Measurements from ENCODE around the gene AFM. TPM values are rescaled to one million over a fixed set of nuclear protein-coding genes. Genes with fewer than 3 reads are reported as not detected.

AFM gene
- total RNA-seq, 1 experiment from 2014 or later = not detected

- H2BK12ac ChIP-seq (ENCODE audit: insufficient read length, low read depth, low read length) = no peak overlapping the region
- H3K4me2 ChIP-seq (ENCODE audit: insufficient read depth, insufficient read length, low read length) = no peak overlapping the region
- H3K14ac ChIP-seq (ENCODE audit: insufficient read depth, low read length) = no peak overlapping the region
- H3K4me3 Mint-ChIP-seq = no peak overlapping the region
- H3K27ac ChIP-seq (ENCODE audit: insufficient read length, low read depth, low read length) = no peak overlapping the region
- H3T11ph ChIP-seq (ENCODE audit: low read length) = no peak overlapping the region
- no peak overlapping the region for H4K5ac ChIP-seq (ENCODE audit: insufficient read length, low read depth, low read length)
- no peak overlapping the region for H3K4ac ChIP-seq (ENCODE audit: low read depth, low read length)
- TF ChIP-seq CTCF (conservative IDR thresholded peaks at IDR 0.05) = no peak
- no peak overlapping the region for H2BK20ac ChIP-seq (ENCODE audit: low read depth, low read length, poor library complexity, severe bottlenecking)
- peaks cover 3% of the 10 kb centered on the region; the same call in 1 of the 2 replicates for H3K4me1 ChIP-seq (ENCODE audit: insufficient read depth, low read length)
- H3K9me3 Mint-ChIP-seq = no peaks in the 10 kb centered on the region
- H3K36me3 Mint-ChIP-seq (ENCODE audit: insufficient read depth in 1 of 3, low read depth in 3 of 3) = no peaks in the 10 kb centered on the region
- H3K9ac ChIP-seq (ENCODE audit: extremely low read depth, insufficient read length, low read length) = no peak overlapping the region
- no peak overlapping the region for H2AFZ ChIP-seq (ENCODE audit: low read length)
- H3K27me3 Mint-ChIP-seq (ENCODE audit: low read depth) = no peaks in the 10 kb centered on the region
- no peaks in the 10 kb centered on the region for H3K9me3 ChIP-seq (ENCODE audit: control insufficient read depth, low read depth, low read length)
- DNase-seq = no peak
- H3K23ac ChIP-seq (ENCODE audit: insufficient read length, low read depth, low read length) = no peak overlapping the region
- no peak overlapping the region for H4K8ac ChIP-seq (replicated peaks; ENCODE audit: insufficient read length, low read depth, low read length)
- H3K18ac ChIP-seq (ENCODE audit: insufficient read length, low read depth, low read length) = no peak overlapping the region
- H4K20me1 ChIP-seq (ENCODE audit: control insufficient read depth, insufficient read depth, insufficient read length) = no peaks in the 10 kb centered on the region
- H2BK120ac ChIP-seq (ENCODE audit: low read depth, low read length, poor library complexity, severe bottlenecking) = no peak overlapping the region
- no peak overlapping the region for H2AK5ac ChIP-seq (ENCODE audit: insufficient read length, low read length)
- no peak overlapping the region for H2BK15ac ChIP-seq (ENCODE audit: low read depth, low read length)
- no CpG with 5 or more reads among the region's 7 CpGs for WGBS (ENCODE audit: extremely low coverage, insufficient read length, low lambda C conversion rate)
- no peaks in the 10 kb centered on the region for H3K79me2 ChIP-seq (ENCODE audit: insufficient read depth, low read length)
- H2BK5ac ChIP-seq (ENCODE audit: insufficient read length, low read length) = no peak overlapping the region
- H3K23me2 ChIP-seq (ENCODE audit: insufficient read length, low read depth, low read length, poor library complexity, severe bottlenecking) = no peaks in the 10 kb centered on the region
- H3K27me3 ChIP-seq (ENCODE audit: insufficient read depth, low read length) = no peaks in the 10 kb centered on the region
- H3K27ac Mint-ChIP-seq = no peak overlapping the region
- H3K79me1 ChIP-seq (ENCODE audit: insufficient read depth, low read depth, low read length, poor library complexity, severe bottlenecking) = no peaks in the 10 kb centered on the region
- peaks cover 16 to 24% of the 10 kb centered on the region in 2 experiments for H3K4me1 Mint-ChIP-seq
- no peak overlapping the region for H4K91ac ChIP-seq (ENCODE audit: insufficient read length, low read depth, low read length)
- H3K56ac ChIP-seq (ENCODE audit: insufficient read length, low read depth, low read length) = no peak overlapping the region
These were observed 35.9 kb upstream of the AFM start for GRCh38 chr4:73445383-73446335.
